Stomach smooth muscle (tissue), 2 donors: ENCODE data around the gene MFAP4.

Source experiments
- H3K27ac ChIP-seq: one replicate; pipeline ENCODE4 v1.7.0; 2013; ENCODE audit warnings: mild to moderate bottlenecking, low read length, inconsistent platforms
- H3K27me3 ChIP-seq, 2 donors: one replicate each; pipeline ENCODE4 v1.7.0; 2013; ENCODE audit warnings: low read length in 2 of 2; ENCODE audit not compliant: insufficient read depth in 2 of 2, control insufficient read depth in 1 of 2
- H3K36me3 ChIP-seq, 2 donors: one replicate each; pipeline ENCODE4 v1.7.0; 2013; ENCODE audit warnings: low read length in 2 of 2; ENCODE audit not compliant: control insufficient read depth in 2 of 2, insufficient read depth in 2 of 2
- H3K4me1 ChIP-seq: one replicate; pipeline ENCODE4 v1.7.0; 2013; ENCODE audit warnings: low read length; ENCODE audit not compliant: control insufficient read depth, insufficient read depth
- H3K4me3 ChIP-seq, 2 donors: one replicate each; pipeline ENCODE4 v1.7.0; 2013; ENCODE audit warnings: low read length in 2 of 2
- H3K9ac ChIP-seq, 2 donors: one replicate each; pipeline ENCODE4 v1.7.0; 2013; ENCODE audit warnings: low read length in 2 of 2, mild to moderate bottlenecking in 1 of 2
- H3K9me3 ChIP-seq, 2 donors: one replicate each; pipeline ENCODE4 v1.7.0; 2013; ENCODE audit warnings: low read length in 2 of 2; ENCODE audit not compliant: control insufficient read depth in 2 of 2
- donor health status: healthy.
- donor health status: Pancreatic carcinoma.

The MFAP4 gene

GRCh38 chr17:19409509-19409908 lies 22.5 kb upstream of the MFAP4 start:
- H3K27ac ChIP-seq = no peak overlapping the region
- H3K4me1 ChIP-seq = peaks cover 4% of the 10 kb centered on the region
- no peak overlapping the region for H3K4me3 ChIP-seq
- no peaks in the 10 kb centered on the region for H3K27me3 ChIP-seq
- no peak overlapping the region for H3K9ac ChIP-seq
- H3K36me3 ChIP-seq = no peaks in the 10 kb centered on the region
- no peaks in the 10 kb centered on the region for H3K9me3 ChIP-seq

- Histone ChIP-seq H3K9me3 (no peaks in the 10 kb centered on the region), H3K27ac (no peak overlapping the region), H3K9ac (no peak overlapping the region), H3K4me1 (peaks cover 4% of the 10 kb centered on the region), H3K36me3 (no peaks in the 10 kb centered on the region), H3K27me3 (no peaks in the 10 kb centered on the region), H3K4me3 (no peak overlapping the region)
Measured at GRCh38 chr17:19409066-19409465, 22.1 kb upstream of the MFAP4 start.

- H3K27me3 ChIP-seq = no peaks in the 10 kb centered on the region
- H3K9me3 ChIP-seq = no peaks in the 10 kb centered on the region
Measured at GRCh38 chr17:19408346-19408710, 21.3 kb upstream of the MFAP4 start.

GRCh38 chr17:19407601-19408345 lies 20.8 kb upstream of the MFAP4 start:
- Histone ChIP-seq H3K27ac (no peak overlapping the region), H3K4me3 (no peak overlapping the region), H3K9me3 (no peaks in the 10 kb centered on the region), H3K4me1 (peaks cover 4% of the 10 kb centered on the region), H3K27me3 (no peaks in the 10 kb centered on the region), H3K9ac (no peak overlapping the region), H3K36me3 (no peaks in the 10 kb centered on the region)

More at GRCh38 chr17:19408346-19408710, 21.3 kb upstream of the MFAP4 start:
- no peak overlapping the region for H3K4me3 ChIP-seq
- no peak overlapping the region for H3K27ac ChIP-seq
- H3K9ac ChIP-seq = no peak overlapping the region
- H3K36me3 ChIP-seq = no peaks in the 10 kb centered on the region
- peaks cover 4% of the 10 kb centered on the region for H3K4me1 ChIP-seq

- Histone ChIP-seq H3K9me3 (no peaks in the 10 kb centered on the region), H3K4me3 (no peak overlapping the region), H3K36me3 (no peaks in the 10 kb centered on the region), H3K4me1 (peaks cover 2% of the 10 kb centered on the region), H3K27ac (no peak overlapping the region), H3K27me3 (no peaks in the 10 kb centered on the region), H3K9ac (no peak overlapping the region)
Measured at GRCh38 chr17:19405114-19405513, 18.1 kb upstream of the MFAP4 start.

- Histone ChIP-seq H3K27me3 (no peaks in the 10 kb centered on the region), H3K27ac (no peak overlapping the region), H3K4me1 (peaks cover 7% of the 10 kb centered on the region), H3K36me3 (no peaks in the 10 kb centered on the region), H3K9ac (no peak overlapping the region), H3K4me3 (no peak overlapping the region), H3K9me3 (no peaks in the 10 kb centered on the region)
Measured at GRCh38 chr17:19404264-19404663, 17.3 kb upstream of the MFAP4 start.

- no peak overlapping the region for H3K27ac ChIP-seq
- H3K9ac ChIP-seq = no peak overlapping the region
- H3K9me3 ChIP-seq = no peaks in the 10 kb centered on the region
- H3K27me3 ChIP-seq = no peaks in the 10 kb centered on the region
- peaks cover 14% of the 10 kb centered on the region for H3K4me1 ChIP-seq
- H3K4me3 ChIP-seq = no peak overlapping the region
- no peaks in the 10 kb centered on the region for H3K36me3 ChIP-seq
Measured at GRCh38 chr17:19403021-19403420, 16.0 kb upstream of the MFAP4 start.

- no peaks in the 10 kb centered on the region for H3K9me3 ChIP-seq
- peaks cover 20% of the 10 kb centered on the region for H3K4me1 ChIP-seq
- no peak overlapping the region for H3K4me3 ChIP-seq
- no peaks in the 10 kb centered on the region for H3K27me3 ChIP-seq
- no peaks in the 10 kb centered on the region for H3K36me3 ChIP-seq
- H3K9ac ChIP-seq = no peak overlapping the region
- H3K27ac ChIP-seq = no peak overlapping the region
Measured at GRCh38 chr17:19402171-19402570, 15.2 kb upstream of the MFAP4 start.

- Histone ChIP-seq H3K27ac (no peak overlapping the region), H3K36me3 (no peaks in the 10 kb centered on the region), H3K9ac (no peak overlapping the region), H3K9me3 (no peaks in the 10 kb centered on the region), H3K4me1 (peaks cover 20% of the 10 kb centered on the region), H3K4me3 (no peak overlapping the region), H3K27me3 (no peaks in the 10 kb centered on the region)
Measured at GRCh38 chr17:19401321-19402010, 14.5 kb upstream of the MFAP4 start.

GRCh38 chr17:19399750-19400450 lies 12.9 kb upstream of the MFAP4 start:
- Histone ChIP-seq H3K36me3 (no peaks in the 10 kb centered on the region), H3K4me1 (peaks cover 20% of the 10 kb centered on the region), H3K4me3 (no peak overlapping the region), H3K27ac (no peak overlapping the region), H3K9ac (no peak overlapping the region), H3K9me3 (no peaks in the 10 kb centered on the region), H3K27me3 (no peaks in the 10 kb centered on the region)
